ENCODE data around the gene CYB5RL. TPM values are rescaled to one million over a fixed set of nuclear protein-coding genes. Genes with fewer than 3 reads are reported as not detected.

The CYB5RL gene
- total RNA-seq, 1 donor from 2014 or later: 5.1 TPM

DNA sequence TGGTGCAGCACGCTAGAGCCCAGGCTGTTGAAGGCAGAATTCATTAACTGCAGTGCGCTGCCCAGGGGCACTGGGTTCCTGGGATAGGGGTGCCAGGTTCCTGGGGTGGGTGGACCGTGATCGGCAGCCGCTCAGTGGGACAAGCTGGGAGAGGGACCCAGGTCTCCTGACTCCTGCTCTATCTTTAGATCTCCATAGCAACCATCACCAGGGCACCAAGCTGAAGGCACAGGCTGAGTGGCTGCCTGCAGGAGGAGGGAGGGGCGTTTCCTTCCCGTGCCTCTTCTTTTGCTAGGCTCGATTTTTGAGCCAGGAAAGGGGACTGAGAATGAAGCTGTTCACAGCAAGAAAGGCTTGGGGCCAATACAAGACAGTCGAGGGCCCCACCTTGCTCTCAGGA lies 26.1 kb downstream of the CYB5RL start:
- H3K27ac ChIP-seq: no peak overlapping the region
- intact Hi-C loops (cut with DNase I): no loop called here
- peaks cover 0 to 14% of the 10 kb centered on the region in 2 donors for H3K36me3 ChIP-seq
- H3K9me3 ChIP-seq: no peaks in the 10 kb centered on the region
- no peak overlapping the region for H3K4me3 ChIP-seq
- no peaks in the 10 kb centered on the region for H3K4me1 ChIP-seq
- no peaks in the 10 kb centered on the region for H3K27me3 ChIP-seq
- DNase-seq (ENCODE audit: low spot score in 2 of 2): no peak
- TF ChIP-seq CTCF (IDR thresholded peaks at IDR 0.05): no peak

DNA sequence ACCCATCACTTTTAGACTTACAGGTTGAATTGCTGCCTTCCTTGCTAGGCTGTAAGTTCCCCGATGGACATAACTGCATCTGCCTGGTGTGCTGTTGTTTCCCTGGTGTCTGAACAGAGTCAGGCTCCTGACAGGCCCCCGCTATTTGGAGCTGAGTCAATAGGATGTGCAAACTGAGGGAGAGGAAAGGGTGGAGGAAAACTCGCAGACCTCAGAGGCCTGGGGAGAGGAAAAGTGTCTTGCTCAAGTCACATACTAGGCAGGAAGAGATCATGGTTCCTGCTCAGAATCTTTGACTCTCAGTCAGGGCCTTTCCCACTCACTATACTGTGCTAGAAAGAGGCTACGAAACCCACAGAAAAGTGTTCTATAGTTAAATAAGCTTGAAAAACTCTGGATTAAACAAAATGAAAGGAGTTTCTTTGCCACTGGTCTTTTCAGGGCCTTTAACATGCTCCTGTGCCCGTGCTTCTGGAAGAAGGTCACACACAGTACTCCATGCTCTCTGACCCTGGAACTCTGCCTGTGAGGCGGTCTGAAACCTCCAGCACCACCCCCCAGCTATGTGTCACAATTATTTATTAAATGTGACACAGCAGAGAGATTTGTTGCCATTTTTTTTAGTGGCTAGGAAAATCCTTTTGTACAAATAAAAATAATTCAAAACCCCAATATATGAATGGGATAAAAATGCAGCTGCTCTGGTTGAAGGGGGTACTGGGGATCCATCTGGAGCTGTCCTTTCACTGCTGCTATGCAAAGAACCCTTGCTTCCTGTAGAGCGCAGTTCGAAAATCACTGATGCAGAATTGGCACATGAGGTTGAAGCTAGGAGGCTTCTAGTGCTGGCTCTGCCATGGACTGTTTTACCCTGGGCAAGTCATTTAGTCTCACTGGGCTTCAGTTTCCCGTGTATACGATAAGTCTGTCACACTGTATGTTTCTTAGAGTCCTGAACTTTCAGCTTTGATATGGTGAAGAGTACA lies 26.9 kb downstream of the CYB5RL start:
- intact Hi-C loops (cut with DNase I): no loop called here
- H3K36me3 ChIP-seq: peaks cover 0 to 9% of the 10 kb centered on the region in 2 donors
- H3K4me1 ChIP-seq: no peaks in the 10 kb centered on the region
- H3K4me3 ChIP-seq: no peak overlapping the region
- TF ChIP-seq CTCF (IDR thresholded peaks at IDR 0.05): no peak
- H3K27me3 ChIP-seq: no peaks in the 10 kb centered on the region
- DNase-seq (ENCODE audit: low spot score in 2 of 2): no peak
- no peak overlapping the region for H3K27ac ChIP-seq
- no peaks in the 10 kb centered on the region for H3K9me3 ChIP-seq

DNA sequence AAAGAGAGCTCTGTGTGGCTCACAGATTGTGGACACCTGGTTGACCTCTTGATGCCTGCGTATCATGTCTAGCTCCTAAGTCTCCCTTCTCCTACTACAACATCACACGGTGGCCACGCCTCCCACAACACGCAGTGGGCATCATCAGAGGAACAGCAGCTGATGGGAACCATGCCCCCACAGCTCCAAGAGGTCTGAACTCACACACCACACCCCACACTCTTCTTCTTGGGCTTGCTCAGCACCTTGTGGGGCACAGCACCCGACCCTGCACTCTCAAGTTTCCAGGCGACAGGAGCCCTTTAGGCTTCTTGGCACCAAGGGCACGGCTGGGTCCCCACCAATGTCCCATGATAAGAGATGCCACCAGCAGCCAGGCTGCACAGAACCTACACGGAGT lies 28.2 kb downstream of the CYB5RL start:
- peaks cover 0 to 9% of the 10 kb centered on the region in 2 donors for H3K36me3 ChIP-seq
- no peaks in the 10 kb centered on the region for H3K9me3 ChIP-seq
- intact Hi-C loops (cut with DNase I): no loop called here
- H3K4me1 ChIP-seq: no peaks in the 10 kb centered on the region
- no peak overlapping the region for H3K27ac ChIP-seq
- no peak overlapping the region for H3K4me3 ChIP-seq
- no peaks in the 10 kb centered on the region for H3K27me3 ChIP-seq
- no peak for DNase-seq (ENCODE audit: low spot score in 2 of 2)
- TF ChIP-seq CTCF (IDR thresholded peaks at IDR 0.05): no peak

DNA sequence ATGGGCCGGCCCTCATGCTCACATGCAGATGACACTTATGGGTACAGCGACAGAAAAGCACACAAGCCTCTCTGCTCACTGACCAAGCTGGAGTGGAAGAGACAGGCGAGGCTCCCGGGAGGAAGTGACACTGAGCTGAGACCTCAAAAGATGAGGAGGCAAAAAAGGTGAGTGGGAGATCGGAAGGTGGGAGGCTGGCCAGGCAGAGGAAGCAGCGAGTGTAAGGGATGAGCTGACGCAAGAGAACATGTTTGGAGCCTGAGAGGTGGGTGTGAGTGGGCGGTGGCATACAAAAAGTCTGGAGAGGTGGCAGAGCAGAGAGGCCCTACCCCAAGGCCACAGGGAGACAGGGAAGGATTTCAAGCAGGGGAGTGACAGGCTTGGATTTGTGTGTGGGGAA lies 28.8 kb downstream of the CYB5RL start:
- Histone ChIP-seq H3K4me3 (no peak overlapping the region), H3K27ac (no peak overlapping the region), H3K4me1 (no peaks in the 10 kb centered on the region), H3K9me3 (no peaks in the 10 kb centered on the region), H3K27me3 (no peaks in the 10 kb centered on the region), H3K36me3 (peaks cover 0 to 9% of the 10 kb centered on the region in 2 donors)
- intact Hi-C loops (cut with DNase I): no loop called here
- no peak for TF ChIP-seq CTCF (IDR thresholded peaks at IDR 0.05)
- no peak for DNase-seq (ENCODE audit: low spot score in 2 of 2)

DNA sequence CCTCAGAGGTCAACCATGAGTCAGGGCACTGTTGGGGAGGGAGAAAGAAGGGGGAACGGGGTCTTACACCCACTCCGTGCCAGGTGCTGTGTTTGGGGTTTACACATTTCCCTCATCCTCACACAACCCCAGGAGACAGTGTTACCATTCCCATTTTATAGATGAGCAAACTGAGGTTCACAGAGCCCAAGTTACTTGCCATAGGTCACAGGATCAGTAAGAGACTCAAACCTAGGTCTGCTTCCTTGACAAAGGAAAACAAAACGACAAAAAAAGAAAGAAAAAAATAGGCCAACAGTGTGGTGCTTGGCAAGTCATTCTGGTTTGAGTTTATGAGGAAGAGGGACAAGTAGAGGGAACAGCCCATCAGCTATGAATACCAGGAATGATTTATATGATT lies 30.8 kb downstream of the CYB5RL start:
- Histone ChIP-seq H3K4me1 (no peaks in the 10 kb centered on the region), H3K27ac (no peak overlapping the region), H3K27me3 (no peaks in the 10 kb centered on the region), H3K36me3 (peaks cover 0 to 4% of the 10 kb centered on the region in 2 donors), H3K9me3 (no peaks in the 10 kb centered on the region), H3K4me3 (no peak overlapping the region)
- intact Hi-C loops (cut with DNase I): no loop called here
- TF ChIP-seq CTCF (IDR thresholded peaks at IDR 0.05): no peak
- no peak for DNase-seq (ENCODE audit: low spot score in 2 of 2)

Measured in ascending aorta (tissue), 2 donors.